Sigmoid colon (tissue), 4 donors: ENCODE results near the gene ADCY5.

ENCODE experiments used
- CTCF ChIP-seq, 4 experiments: fragments of 450-650 bp in 3 of 4; fragments of 200-600 bp in 1 of 4; IDR thresholded peaks; one replicate each; pipeline ENCODE4 v1.5.1; 2016 to 2019; ENCODE audit warnings: antibody characterized with exemption in 4 of 4, mild to moderate bottlenecking in 3 of 4, moderate library complexity in 2 of 4
- EP300 ChIP-seq, 4 donors: sonication (generic); formaldehyde crosslinking; IDR thresholded peaks; one replicate each; pipeline ENCODE4 v1.6.1; 2017; ENCODE audit warnings: antibody characterized with exemption in 4 of 4
- POLR2AphosphoS5 ChIP-seq, 4 donors: sonication (generic); formaldehyde crosslinking; IDR thresholded peaks; one replicate each; pipeline ENCODE4 v1.6.1; 2017; ENCODE audit warnings: antibody characterized with exemption in 4 of 4

DNA sequence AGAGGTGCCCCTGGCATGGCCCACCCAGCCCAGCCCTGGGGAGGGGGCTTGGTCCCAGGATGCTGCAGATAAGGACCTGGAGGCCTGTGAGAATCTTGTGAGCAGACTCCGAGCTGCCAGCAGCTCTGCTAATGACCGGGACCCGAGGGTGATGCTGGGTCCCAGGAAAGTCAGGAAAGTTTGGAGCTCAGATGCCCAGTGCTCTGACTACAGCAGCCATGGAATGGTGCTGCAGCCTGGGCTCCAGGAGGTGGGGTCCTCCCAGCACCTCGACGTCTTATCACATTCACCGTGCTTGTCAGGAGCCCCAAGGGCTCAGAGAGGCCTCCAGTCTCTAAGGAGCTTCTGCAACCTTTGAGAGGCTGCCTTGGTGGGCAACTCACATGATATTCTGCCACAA, 34.3 kb upstream of the ADCY5 start:
- TF ChIP-seq CTCF (IDR thresholded peaks at IDR 0.05) (no peak), POLR2AphosphoS5 (IDR thresholded peaks at IDR 0.05) (no peak), EP300 (IDR thresholded peaks at IDR 0.05) (no peak)
